WTC11 (cell line): ENCODE results near the gene CFAP298. TPM values are rescaled to one million over a fixed set of nuclear protein-coding genes. Genes with fewer than 3 reads are reported as not detected.

Source experiments
- ATAC-seq: fragments of 200-7000 bp; cut with Tn5 transposase; 2 replicates; pipeline ENCODE4 v1.10.0; 2021; ENCODE audit warnings: mild to moderate bottlenecking, moderate library complexity
- CTCF ChIA-PET: fragments of 300-600 bp; sonication (Branson Sonifier 250); formaldehyde crosslinking; loops from one replicate; lab custom pipeline; 2021; ENCODE audit warnings: antibody characterized with exemption; lab: Charles Lee
- POLR2A ChIA-PET: fragments of 350-600 bp; sonication (Branson Sonifier 250); formaldehyde crosslinking; loops from one replicate; lab custom pipeline; 2021; ENCODE audit warnings: antibody characterized with exemption; lab: Charles Lee
- DNase-seq: peaks from one replicate; pipeline ENCODE4 v3.0.0; 2021; ENCODE audit warnings: low spot score
- H3K27ac Mint-ChIP-seq: 2 replicates; pipeline ENCODE4 v1.8.0; 2021; ENCODE audit warnings: mixed read lengths
- H3K27me3 Mint-ChIP-seq: 2 replicates; pipeline ENCODE4 v1.8.0; 2021; ENCODE audit warnings: low read depth, mild to moderate bottlenecking, moderate library complexity, mixed read lengths
- H3K36me3 Mint-ChIP-seq: 2 replicates; pipeline ENCODE4 v1.8.0; 2021; ENCODE audit warnings: mixed read lengths
- H3K4me1 Mint-ChIP-seq: 2 replicates; pipeline ENCODE4 v1.8.0; 2022; ENCODE audit warnings: mixed read lengths
- H3K4me3 Mint-ChIP-seq: 2 replicates; pipeline ENCODE4 v1.8.0; 2021; ENCODE audit warnings: mild to moderate bottlenecking, moderate library complexity, mixed read lengths
- H3K9me3 Mint-ChIP-seq: 2 replicates; pipeline ENCODE4 v1.8.0; 2021; ENCODE audit warnings: mixed read lengths
- ATF1 ChIP-seq: sonication (generic); formaldehyde crosslinking; IDR thresholded peaks from 2 replicates; pipeline ENCODE4 v1.8.1; 2023; ENCODE audit warnings: mild to moderate bottlenecking, moderate library complexity, missing genetic modification reagents
- CREB1 ChIP-seq: sonication (generic); formaldehyde crosslinking; IDR thresholded peaks from 2 replicates; pipeline ENCODE4 v1.8.0; 2023; ENCODE audit warnings: mild to moderate bottlenecking, missing genetic modification reagents
- E2F1 ChIP-seq: sonication (generic); formaldehyde crosslinking; IDR thresholded peaks from 2 replicates; pipeline ENCODE4 v1.8.0; 2022; ENCODE audit warnings: mild to moderate bottlenecking, missing genetic modification reagents
- E2F4 ChIP-seq: sonication (generic); formaldehyde crosslinking; IDR thresholded peaks from 2 replicates; pipeline ENCODE4 v1.8.1; 2022; ENCODE audit warnings: low read depth, mild to moderate bottlenecking, moderate library complexity, missing genetic modification reagents, borderline replicate concordance
- EMX1 ChIP-seq: fragments of 250-450 bp; sonication (Bioruptor Pico); IDR thresholded peaks from 2 replicates; pipeline ENCODE4 v1.8.0; 2021; ENCODE audit warnings: mild to moderate bottlenecking
- GABPB1 ChIP-seq: sonication (generic); formaldehyde crosslinking; IDR thresholded peaks from 2 replicates; pipeline ENCODE4 v1.8.1; 2023; ENCODE audit warnings: mild to moderate bottlenecking, missing genetic modification reagents
- GTF2I ChIP-seq: fragments of 250-450 bp; sonication (Bioruptor Pico); conservative IDR thresholded peaks from 2 replicates; pipeline ENCODE4 v1.4.0; 2021; ENCODE audit warnings: mild to moderate bottlenecking
- HMGXB4 ChIP-seq: sonication (generic); formaldehyde crosslinking; IDR thresholded peaks from 2 replicates; pipeline ENCODE4 v1.8.1; 2023; ENCODE audit warnings: mild to moderate bottlenecking, moderate library complexity, missing genetic modification reagents
- JUN ChIP-seq: sonication (generic); formaldehyde crosslinking; IDR thresholded peaks from 2 replicates; pipeline ENCODE4 v1.8.0; 2023; ENCODE audit warnings: mild to moderate bottlenecking, missing genetic modification reagents
- KAT7 ChIP-seq: sonication (generic); formaldehyde crosslinking; IDR thresholded peaks from 2 replicates; pipeline ENCODE4 v1.8.1; 2023; ENCODE audit warnings: missing genetic modification reagents, mild to moderate bottlenecking, borderline replicate concordance
- NFE2L1 ChIP-seq: sonication (generic); formaldehyde crosslinking; IDR thresholded peaks from 2 replicates; pipeline ENCODE4 v1.8.1; 2023; ENCODE audit warnings: missing genetic modification reagents
- SMAD3 ChIP-seq: sonication (generic); formaldehyde crosslinking; IDR thresholded peaks from 2 replicates; pipeline ENCODE4 v1.8.0; 2022; ENCODE audit warnings: missing genetic modification reagents, mild to moderate bottlenecking, borderline replicate concordance
- SMAD4 ChIP-seq: sonication (generic); formaldehyde crosslinking; IDR thresholded peaks from 2 replicates; pipeline ENCODE4 v1.8.0; 2022; ENCODE audit warnings: mild to moderate bottlenecking, missing genetic modification reagents
- TEAD1 ChIP-seq: sonication (generic); formaldehyde crosslinking; IDR thresholded peaks from 2 replicates; pipeline ENCODE4 v1.8.0; 2022; ENCODE audit warnings: mild to moderate bottlenecking, missing genetic modification reagents
- USF2 ChIP-seq: sonication (generic); formaldehyde crosslinking; IDR thresholded peaks from 2 replicates; pipeline ENCODE4 v1.8.1; 2023; ENCODE audit warnings: mild to moderate bottlenecking, missing genetic modification reagents, moderate library complexity
- ZBTB21 ChIP-seq: sonication (generic); formaldehyde crosslinking; IDR thresholded peaks from 2 replicates; pipeline ENCODE4 v1.8.1; 2023; ENCODE audit warnings: mild to moderate bottlenecking, missing genetic modification reagents, borderline replicate concordance
- ZNF138 ChIP-seq: sonication (generic); formaldehyde crosslinking; conservative IDR thresholded peaks from 2 replicates; pipeline ENCODE4 v1.8.1; 2022; ENCODE audit warnings: mild to moderate bottlenecking, moderate library complexity, missing genetic modification reagents
- ZNF396 ChIP-seq: fragments of 250-450 bp; sonication (Bioruptor Pico); IDR thresholded peaks from 2 replicates; pipeline ENCODE4 v1.8.0; 2021; ENCODE audit warnings: mild to moderate bottlenecking, moderate library complexity, borderline replicate concordance
- ZNF423 ChIP-seq: fragments of 250-450 bp; sonication (Bioruptor Pico); IDR thresholded peaks from 2 replicates; pipeline ENCODE4 v2.1.2; 2022; ENCODE audit warnings: mild to moderate bottlenecking, moderate library complexity
- ZNF512 ChIP-seq: sonication (generic); formaldehyde crosslinking; IDR thresholded peaks from 2 replicates; pipeline ENCODE4 v1.8.1; 2022; ENCODE audit warnings: missing genetic modification reagents, borderline replicate concordance
- ZNF532 ChIP-seq: fragments of 250-450 bp; sonication (Bioruptor Pico); IDR thresholded peaks from 2 replicates; pipeline ENCODE4 v1.9.0; 2021; ENCODE audit warnings: mild to moderate bottlenecking, borderline replicate concordance
- total RNA-seq: library from RNA; stranded (reverse); gene quantifications from 3 replicates; pipeline ENCODE4 v1.2.3, GENCODE V29; 2021

CFAP298 gene
- total RNA-seq, 1 experiment from 2014 or later, result 98.1 TPM

- ChIA-PET POLR2A (no interaction called here), CTCF (no interaction called here)
- no peak overlapping the region for H3K4me3 Mint-ChIP-seq
- TF ChIP-seq TEAD1 (CRISPR knock-in tag), result no peak
- no peak for TF ChIP-seq EMX1 (CRISPR knock-in tag)
- no peak for TF ChIP-seq CREB1
- TF ChIP-seq ZNF512 (CRISPR knock-in tag), result no peak
- no peak for TF ChIP-seq ZNF532
- no peak for TF ChIP-seq NFE2L1 (CRISPR knock-in tag)
- no peaks in the 10 kb centered on the region for H3K36me3 Mint-ChIP-seq
- H3K27me3 Mint-ChIP-seq, result no peaks in the 10 kb centered on the region
- H3K4me1 Mint-ChIP-seq, result no peaks in the 10 kb centered on the region
- no peak for DNase-seq
- no peaks in the 10 kb centered on the region for H3K9me3 Mint-ChIP-seq
- no peak overlapping the region for H3K27ac Mint-ChIP-seq
- no peak for ATAC-seq
Measured at GRCh38 chr21:32584472-32584871, 27.7 kb downstream of the CFAP298 start.

GRCh38 chr21:32581732-32582131 is 30.4 kb downstream of the CFAP298 start:
- Mint-ChIP-seq H3K4me1 (0 out of 2 replicates have a peak, but pooled peaks cover 2% of the 10 kb centered on the region), H3K9me3 (no peaks in the 10 kb centered on the region), H3K4me3 (no peak overlapping the region), H3K36me3 (no peaks in the 10 kb centered on the region), H3K27ac (no peak overlapping the region), H3K27me3 (no peaks in the 10 kb centered on the region)
- CTCF ChIA-PET, result interaction anchor here (1.9 to 2.0 kb wide), 2 partner anchors 19 to 178 kb away, joined by 4 to 9 read pairs; no protein-coding TSS in a partner anchor
- ATAC-seq, result no peak
- POLR2A ChIA-PET, result no interaction called here
- no peak for DNase-seq
- TF ChIP-seq NFE2L1 (CRISPR knock-in tag) (no peak), GTF2I (CRISPR knock-in tag) (no peak), ZBTB21 (CRISPR knock-in tag) (no peak), KAT7 (no peak), ZNF396 (CRISPR knock-in tag) (no peak), E2F4 (no peak), JUN (no peak), ATF1 (CRISPR knock-in tag) (no peak), E2F1 (no peak), SMAD3 (CRISPR knock-in tag) (no peak), GABPB1 (CRISPR knock-in tag) (no peak), CREB1 (no peak), ZNF138 (no peak), ZNF423 (no peak), USF2 (CRISPR knock-in tag) (no peak), HMGXB4 (CRISPR knock-in tag) (no peak), SMAD4 (CRISPR knock-in tag) (no peak)
